B cell (primary cell): ENCODE results near the gene SLC2A9. TPM values are rescaled to one million over a fixed set of nuclear protein-coding genes. Genes with fewer than 3 reads are reported as not detected.

ENCODE experiments used
- ATAC-seq: fragments of 200-7000 bp; cut with Tn5 transposase; one replicate; pipeline ENCODE4 v1.10.0; 2021; ENCODE audit warnings: low read depth, mild to moderate bottlenecking, moderate number of reproducible peaks, moderate library complexity
- CTCF ChIA-PET: fragments of 350-600 bp; sonication (Branson Sonifier 250); formaldehyde crosslinking; loops from one replicate; lab custom pipeline; 2021; ENCODE audit warnings: antibody characterized with exemption, inconsistent platforms; lab: Charles Lee
- POLR2A ChIA-PET: fragments of 350-600 bp; sonication (Branson Sonifier 250); formaldehyde crosslinking; loops from one replicate; lab custom pipeline; 2021; ENCODE audit warnings: antibody characterized with exemption; lab: Charles Lee
- DNase-seq: peaks from one replicate; pipeline ENCODE4 v3.0.0; 2013
- H2AFZ ChIP-seq: 2 replicates; pipeline ENCODE4 v1.6.1; 2012; ENCODE audit warnings: mild to moderate bottlenecking, low read depth, low read length; ENCODE audit not compliant: insufficient read depth, poor library complexity, severe bottlenecking
- H3K27ac ChIP-seq, 2 donors: 1 replicate in 1 of 2; 2 replicates in 1 of 2; pipeline ENCODE4 v1.5.1; 2012 to 2013; ENCODE audit warnings: low read length in 2 of 2, mild to moderate bottlenecking in 2 of 2, moderate library complexity in 1 of 2
- H3K27me3 ChIP-seq, 4 experiments: fragments of 200-600 bp in 1 of 4; sonication (generic) in 1 of 4; replicated peaks in 1 of 4; 1 replicate in 2 of 4; 2 replicates in 2 of 4; pipeline versions ENCODE4 v1.6.1 to v1.7.0; 2013 to 2016; ENCODE audit warnings: low read length in 3 of 4, mild to moderate bottlenecking in 2 of 4, mixed read lengths in 1 of 4, moderate library complexity in 1 of 4; ENCODE audit not compliant: insufficient read depth in 4 of 4, control insufficient read depth in 3 of 4; ENCODE audit errors: control extremely low read depth in 1 of 4
- H3K36me3 ChIP-seq, 2 experiments: replicated peaks in 1 of 2; 1 replicate in 1 of 2; 2 replicates in 1 of 2; pipeline versions ENCODE4 v1.6.1 to v1.7.1; 2013; ENCODE audit warnings: low read length in 1 of 2; ENCODE audit not compliant: insufficient read depth in 2 of 2, control insufficient read depth in 1 of 2; ENCODE audit errors: control extremely low read depth in 1 of 2, extremely low read depth in 1 of 2
- H3K4me1 ChIP-seq, 2 donors: fragments of 200-600 bp in 1 of 2; sonication (generic) in 1 of 2; 1 replicate in 1 of 2; 2 replicates in 1 of 2; pipeline versions ENCODE4 v1.5.1 to v1.6.1; 2013 to 2017; ENCODE audit warnings: low read length in 2 of 2; ENCODE audit not compliant: control insufficient read depth in 2 of 2, insufficient read depth in 2 of 2
- H3K4me2 ChIP-seq: replicated peaks from 2 replicates; pipeline ENCODE3; 2012; ENCODE audit warnings: mild to moderate bottlenecking, low read depth, low read length; ENCODE audit not compliant: poor library complexity, severe bottlenecking
- H3K4me3 ChIP-seq, 5 experiments: fragments of 200-600 bp in 1 of 5; sonication (generic) in 1 of 5; 1 replicate in 3 of 5; 2 replicates in 2 of 5; pipeline versions ENCODE4 v1.5.1 to v1.7.0; 2011 to 2016; ENCODE audit warnings: low read length in 4 of 5, mild to moderate bottlenecking in 4 of 5, low read depth in 2 of 5, control low read depth in 1 of 5, moderate library complexity in 1 of 5; ENCODE audit not compliant: insufficient read depth in 1 of 5; ENCODE audit errors: control extremely low read depth in 1 of 5, extremely low read depth in 1 of 5
- H3K79me2 ChIP-seq: fragments of 200-600 bp; sonication (generic); one replicate; pipeline ENCODE4 v1.6.0; 2016; ENCODE audit warnings: low read length; ENCODE audit not compliant: control insufficient read depth, insufficient read depth
- H3K9ac ChIP-seq: fragments of 200-600 bp; sonication (generic); 2 replicates; pipeline ENCODE4 v1.6.1; 2017; ENCODE audit warnings: mild to moderate bottlenecking, low read length, moderate library complexity
- H3K9me3 ChIP-seq, 3 donors: one replicate each; pipeline versions ENCODE4 v1.6.1 to v1.7.1; 2013; ENCODE audit warnings: low read length in 2 of 3; ENCODE audit not compliant: control insufficient read depth in 2 of 3, insufficient read depth in 1 of 3; ENCODE audit errors: control extremely low read depth in 1 of 3
- H4K20me1 ChIP-seq: 2 replicates; pipeline ENCODE4 v1.6.0; 2012; ENCODE audit warnings: mild to moderate bottlenecking, low read length; ENCODE audit not compliant: insufficient read depth, control insufficient read depth, poor library complexity, severe bottlenecking
- H3K27ac Mint-ChIP-seq: one replicate; pipeline ENCODE4 v1.8.0; 2021; ENCODE audit warnings: mixed read lengths
- H3K27me3 Mint-ChIP-seq: one replicate; pipeline ENCODE4 v1.8.0; 2021; ENCODE audit warnings: mixed read lengths
- H3K4me1 Mint-ChIP-seq: one replicate; pipeline ENCODE4 v1.8.0; 2021; ENCODE audit warnings: mixed read lengths
- H3K4me3 Mint-ChIP-seq: one replicate; pipeline ENCODE4 v1.8.0; 2021; ENCODE audit warnings: mixed read lengths
- H3K9me3 Mint-ChIP-seq: one replicate; pipeline ENCODE4 v1.8.0; 2022; ENCODE audit warnings: mixed read lengths; ENCODE audit not compliant: insufficient read depth
- EZH2 ChIP-seq: IDR thresholded peaks from 2 replicates; pipeline ENCODE4 v1.6.1; 2012; ENCODE audit warnings: borderline replicate concordance, low read depth, mild to moderate bottlenecking, moderate library complexity, low read length; ENCODE audit not compliant: insufficient read depth, poor library complexity, severe bottlenecking
- WGBS: methylation state at CpG from one replicate; pipeline ENCODE4 v1.1.5; 2013; ENCODE audit warnings: missing lambda C conversion rate; ENCODE audit not compliant: insufficient coverage; 5-methylcytosine and 5-hydroxymethylcytosine counted together
- intact Hi-C: fragments of 100-400 bp; cut with micrococcal nuclease; formaldehyde crosslinking; loops from one replicate; pipeline ENCODE4 v1.10.0; 2022
- polyA plus RNA-seq: library from polyadenylated mRNA; depleted of rRNA; stranded (reverse); fragments of >200 nt; gene quantifications from 2 replicates; pipeline ENCODE4 v1.2.3, GENCODE V29; 2012
- total RNA-seq, 2 donors: library from RNA; stranded (reverse); fragments of 120-200 nt in 1 of 2; gene quantifications; 1 replicate in 1 of 2; 2 replicates in 1 of 2; pipeline versions ENCODE4 v1.2.3 to v1.2.4, GENCODE V29; 2013 to 2022
- TF ChIP-seq, protein P1 (sequence below): fragments of 200-600 bp; IDR thresholded peaks from one replicate; pipeline ENCODE4 v1.8.0; 2022; ENCODE audit warnings: antibody characterized with exemption, mild to moderate bottlenecking

The SLC2A9 gene
- total and polyA plus RNA-seq, 2 donors (not counting 1 experiment from before 2014, with no cell fraction given), result 0.89 to 2.1 TPM

DNA sequence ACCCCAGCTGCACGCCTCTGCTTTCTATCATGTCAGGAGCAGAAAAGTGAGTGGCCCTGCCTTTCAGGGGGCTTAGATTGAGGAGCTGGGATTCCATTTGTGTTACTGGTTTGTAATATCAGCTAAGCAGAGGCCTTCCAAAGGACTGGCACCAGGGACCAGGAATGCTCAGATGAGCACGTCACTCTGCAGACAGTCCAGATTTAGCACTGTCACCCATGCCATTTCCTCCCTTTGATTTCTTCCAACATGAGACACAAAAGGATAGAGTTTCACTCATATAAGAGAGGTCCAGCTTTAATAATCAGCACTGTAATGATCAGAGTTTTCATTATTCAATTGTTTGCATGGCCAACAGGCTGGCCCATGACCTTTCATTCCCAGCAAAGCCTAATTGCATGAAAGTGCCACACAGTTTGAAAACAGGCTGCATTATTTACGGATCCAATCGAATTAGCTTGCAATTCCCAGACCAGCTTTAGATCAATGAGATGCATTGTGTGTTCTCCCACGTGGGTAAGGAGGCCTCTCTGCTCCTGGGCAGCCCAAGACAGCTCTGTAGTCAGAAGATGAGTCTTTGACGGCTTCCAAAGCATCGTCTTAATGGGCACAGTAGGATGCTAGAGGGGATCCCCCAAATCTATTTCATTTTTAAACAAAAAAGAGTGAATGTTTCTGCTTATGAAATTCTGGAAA is 9.8 kb upstream of the SLC2A9 start:
- Histone ChIP-seq H3K4me1 (peaks cover 8 to 16% of the 10 kb centered on the region in 2 donors), H3K4me3 (no peak overlapping the region), H3K4me2 (no peak overlapping the region), H4K20me1 (no peaks in the 10 kb centered on the region), H3K27ac (no peak overlapping the region), H2AFZ (no peak overlapping the region), H3K9me3 (no peaks in the 10 kb centered on the region), H3K27me3 (peaks cover 0 to 6% (median 0%) of the 10 kb centered on the region in 4 experiments), H3K9ac (no peak overlapping the region), H3K79me2 (no peaks in the 10 kb centered on the region), H3K36me3 (no peaks in the 10 kb centered on the region)
- TF ChIP-seq, protein P1, sequence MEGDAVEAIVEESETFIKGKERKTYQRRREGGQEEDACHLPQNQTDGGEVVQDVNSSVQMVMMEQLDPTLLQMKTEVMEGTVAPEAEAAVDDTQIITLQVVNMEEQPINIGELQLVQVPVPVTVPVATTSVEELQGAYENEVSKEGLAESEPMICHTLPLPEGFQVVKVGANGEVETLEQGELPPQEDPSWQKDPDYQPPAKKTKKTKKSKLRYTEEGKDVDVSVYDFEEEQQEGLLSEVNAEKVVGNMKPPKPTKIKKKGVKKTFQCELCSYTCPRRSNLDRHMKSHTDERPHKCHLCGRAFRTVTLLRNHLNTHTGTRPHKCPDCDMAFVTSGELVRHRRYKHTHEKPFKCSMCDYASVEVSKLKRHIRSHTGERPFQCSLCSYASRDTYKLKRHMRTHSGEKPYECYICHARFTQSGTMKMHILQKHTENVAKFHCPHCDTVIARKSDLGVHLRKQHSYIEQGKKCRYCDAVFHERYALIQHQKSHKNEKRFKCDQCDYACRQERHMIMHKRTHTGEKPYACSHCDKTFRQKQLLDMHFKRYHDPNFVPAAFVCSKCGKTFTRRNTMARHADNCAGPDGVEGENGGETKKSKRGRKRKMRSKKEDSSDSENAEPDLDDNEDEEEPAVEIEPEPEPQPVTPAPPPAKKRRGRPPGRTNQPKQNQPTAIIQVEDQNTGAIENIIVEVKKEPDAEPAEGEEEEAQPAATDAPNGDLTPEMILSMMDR, result no peak
- TF ChIP-seq EZH2, result no peak
- Mint-ChIP-seq H3K27me3 (peaks cover 13% of the 10 kb centered on the region), H3K4me3 (no peak overlapping the region), H3K4me1 (peaks cover 21% of the 10 kb centered on the region), H3K27ac (no peak overlapping the region), H3K9me3 (no peaks in the 10 kb centered on the region)
- DNase-seq (no peak), ATAC-seq (no peak)
- ChIA-PET CTCF (no interaction called here), POLR2A (no interaction called here)
- 81% methylated on average over 5 of the region's 7 CpGs for WGBS
- intact Hi-C loops, result no loop called here

DNA sequence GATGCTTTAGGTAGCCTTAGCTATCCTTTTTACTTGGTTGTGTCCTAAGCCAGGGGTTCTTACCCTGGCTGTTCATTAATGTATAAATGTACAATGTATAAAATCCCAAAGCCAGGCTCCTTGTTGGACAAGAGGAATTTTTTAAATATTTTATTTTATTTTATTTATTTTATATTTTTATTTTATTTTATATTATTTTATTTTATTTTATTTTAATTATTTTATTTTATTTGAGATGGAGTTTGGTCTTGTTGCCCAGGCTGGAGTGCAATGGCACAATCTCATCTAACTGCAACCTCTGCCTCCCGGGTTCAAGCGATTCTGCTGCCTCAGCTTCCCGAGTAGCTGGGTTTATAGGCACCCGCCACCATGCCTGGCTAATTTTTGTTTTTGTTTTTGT is 8.1 kb upstream of the SLC2A9 start:
- Mint-ChIP-seq H3K27me3 (peaks cover 16% of the 10 kb centered on the region), H3K4me1 (peaks cover 21% of the 10 kb centered on the region), H3K9me3 (no peaks in the 10 kb centered on the region), H3K4me3 (no peak overlapping the region), H3K27ac (no peak overlapping the region)
- H3K27me3 ChIP-seq, result peaks cover 0 to 6% (median 0%) of the 10 kb centered on the region in 4 experiments
- ChIA-PET CTCF (interaction anchor here (0.7 kb wide), 1 partner anchor 15 kb away, joined by 3 read pairs; no protein-coding TSS in a partner anchor), POLR2A (no interaction called here)
- H3K4me3 ChIP-seq, result no peak overlapping the region
- intact Hi-C loops, result no loop called here
- H3K79me2 ChIP-seq, result no peaks in the 10 kb centered on the region
- no peaks in the 10 kb centered on the region for H4K20me1 ChIP-seq
- H3K27ac ChIP-seq, result no peak overlapping the region
- ATAC-seq (no peak), DNase-seq (no peak)
- H3K4me2 ChIP-seq, result no peak overlapping the region
- no peaks in the 10 kb centered on the region for H3K36me3 ChIP-seq
- 94% methylated on average over 4 of the region's 4 CpGs for WGBS
- H2AFZ ChIP-seq, result no peak overlapping the region
- peaks cover 8 to 16% of the 10 kb centered on the region in 2 donors for H3K4me1 ChIP-seq
- TF ChIP-seq EZH2, result no peak
- TF ChIP-seq, protein P1, result no peak
- no peaks in the 10 kb centered on the region for H3K9me3 ChIP-seq
- H3K9ac ChIP-seq, result no peak overlapping the region
